CD4-positive, alpha-beta T cell treated with Interleukin-17A for 1 hour (primary cell): ENCODE results near the gene RAB6A.
"Not testable (repeated sequence)": the region's sequence is repeated elsewhere in the genome, so short reads cannot be mapped to it uniquely, and the experiment has no call there.

ENCODE experiments used
- DNase-seq: peaks from one replicate; pipeline ENCODE4 v3.0.0-alpha.2; 2020

Gene RAB6A

GRCh38 chr11:73760679-73761402, at the start of gene RAB6A:
Gene RAB6A, minus strand, starts transcription at chr11:73761074. Its CDS starts 439 bp downstream, at chr11:73760635.
- DNase-seq, result peak; percentile 100

- no peak for DNase-seq
These were observed 49.8 kb upstream of the RAB6A start for GRCh38 chr11:73810637-73811036.

GRCh38 chr11:73808052-73808451, 47.2 kb upstream of the RAB6A start:
- no peak for DNase-seq

GRCh38 chr11:73804712-73805111, 43.8 kb upstream of the RAB6A start:
- DNase-seq, result no peak

GRCh38 chr11:73801136-73801535, 40.3 kb upstream of the RAB6A start:
- no peak for DNase-seq

- DNase-seq, result no peak
These were observed 39.5 kb upstream of the RAB6A start for GRCh38 chr11:73800276-73800806.

GRCh38 chr11:73797457-73797856, 36.6 kb upstream of the RAB6A start:
- no peak for DNase-seq

- no peak for DNase-seq
These were observed 35.2 kb upstream of the RAB6A start for GRCh38 chr11:73795925-73796632.

- no peak for DNase-seq
These were observed 31.7 kb upstream of the RAB6A start for GRCh38 chr11:73792584-73792983.

- no peak for DNase-seq
These were observed 28.4 kb upstream of the RAB6A start for GRCh38 chr11:73789279-73789670.

GRCh38 chr11:73787643-73788558, 27.0 kb upstream of the RAB6A start, which contains the start of gene MRPL48:
Gene MRPL48, plus strand, starts transcription at chr11:73787874. Its CDS starts 98 bp downstream, at chr11:73787972.
- DNase-seq, result peak; percentile 89

GRCh38 chr11:73787051-73787642, 26.3 kb upstream of the RAB6A start:
- DNase-seq, result no peak

- DNase-seq, result not testable (repeated sequence)
These were observed 24.6 kb upstream of the RAB6A start for GRCh38 chr11:73785467-73785866.

GRCh38 chr11:73784734-73785133, 23.9 kb upstream of the RAB6A start:
- no peak for DNase-seq

- DNase-seq, result no peak
These were observed 23.3 kb upstream of the RAB6A start for GRCh38 chr11:73784080-73784634.

- DNase-seq, result no peak
These were observed 22.7 kb upstream of the RAB6A start for GRCh38 chr11:73783483-73784020.

- no peak for DNase-seq
These were observed 20.4 kb upstream of the RAB6A start for GRCh38 chr11:73781303-73781702.

GRCh38 chr11:73779084-73779902, 18.4 kb upstream of the RAB6A start:
- peak; percentile 98 for DNase-seq

GRCh38 chr11:73770811-73771210, 9.9 kb upstream of the RAB6A start:
- not testable (repeated sequence) for DNase-seq

GRCh38 chr11:73766763-73767162, 5.9 kb upstream of the RAB6A start:
- DNase-seq, result no peak

GRCh38 chr11:73762732-73763131, 1.9 kb upstream of the RAB6A start:
- DNase-seq, result no peak
